BJ (cell line): ENCODE data around the gene SNX24. TPM values are rescaled to one million over a fixed set of nuclear protein-coding genes. Genes with fewer than 3 reads are reported as not detected.
"Not testable (repeated sequence)": the region's sequence is repeated elsewhere in the genome, so short reads cannot be mapped to it uniquely, and the experiment has no call there.

Experiments used
- CTCF ChIA-PET: fragments of 350-600 bp; formaldehyde crosslinking; extraction: SDS; loops from one replicate; lab custom pipeline; 2021; ENCODE audit warnings: antibody characterized with exemption, inconsistent platforms; lab: Yijun Ruan, JAX
- POLR2A ChIA-PET: fragments of 300-600 bp; sonication (Branson Sonifier 250); formaldehyde crosslinking; extraction: SDS; loops from one replicate; lab custom pipeline; 2021; ENCODE audit warnings: antibody characterized with exemption; lab: Charles Lee
- DNase-seq: peaks from one replicate; pipeline ENCODE4 v3.0.0-alpha.2; 2011; ENCODE audit warnings: low read depth
- H3K27me3 ChIP-seq: 2 replicates; pipeline ENCODE4 v1.6.0; 2011; ENCODE audit warnings: low read length; ENCODE audit not compliant: control insufficient read depth, insufficient read depth
- H3K36me3 ChIP-seq: 2 replicates; pipeline ENCODE4 v1.5.1; 2011; ENCODE audit warnings: low read length; ENCODE audit not compliant: control insufficient read depth, insufficient read depth
- H3K4me3 ChIP-seq: 2 replicates; pipeline ENCODE4 v1.5.1; 2011; ENCODE audit warnings: low read depth, mild to moderate bottlenecking, control low read depth, low read length
- CTCF ChIP-seq: IDR thresholded peaks from 2 replicates; pipeline ENCODE4 v1.5.1; 2011; ENCODE audit warnings: low read depth, mild to moderate bottlenecking, control low read depth, inconsistent platforms, low read length, moderate library complexity; ENCODE audit not compliant: insufficient read depth
- polyA plus RNA-seq: library from polyadenylated mRNA; depleted of rRNA; stranded (reverse); fragments of >200 nt; gene quantifications from 2 replicates; pipeline ENCODE4 v1.2.3, GENCODE V29; 2011

SNX24 gene
- polyA plus RNA-seq, 1 experiment, result 6.9 TPM

DNA sequence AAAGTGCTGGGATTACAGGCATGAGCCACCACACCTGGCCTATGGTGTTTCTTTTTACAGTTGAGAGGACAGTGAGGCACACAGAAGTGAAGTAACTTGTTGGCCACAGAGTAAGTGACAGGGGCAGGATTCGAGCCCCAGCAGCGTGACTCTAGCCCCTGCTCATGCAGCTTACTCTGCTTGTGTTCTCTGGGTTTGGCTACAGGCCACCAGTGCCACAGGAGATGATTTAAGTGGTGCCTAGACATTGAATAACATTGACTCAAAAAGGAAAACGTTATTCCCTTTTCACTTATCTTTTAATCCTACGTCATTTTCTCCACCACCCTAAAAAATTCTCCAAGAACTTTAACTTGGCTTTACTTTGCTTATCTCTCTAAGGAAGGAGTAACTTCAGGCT, 61.4 kb downstream of the SNX24 start:
- TF ChIP-seq CTCF, result no peak
- Histone ChIP-seq H3K27me3 (no peaks in the 10 kb centered on the region), H3K4me3 (no peak overlapping the region), H3K36me3 (no peaks in the 10 kb centered on the region)
- CTCF ChIA-PET, result no interaction called here
- POLR2A ChIA-PET, result no interaction called here
- DNase-seq, result peak; percentile 12

DNA sequence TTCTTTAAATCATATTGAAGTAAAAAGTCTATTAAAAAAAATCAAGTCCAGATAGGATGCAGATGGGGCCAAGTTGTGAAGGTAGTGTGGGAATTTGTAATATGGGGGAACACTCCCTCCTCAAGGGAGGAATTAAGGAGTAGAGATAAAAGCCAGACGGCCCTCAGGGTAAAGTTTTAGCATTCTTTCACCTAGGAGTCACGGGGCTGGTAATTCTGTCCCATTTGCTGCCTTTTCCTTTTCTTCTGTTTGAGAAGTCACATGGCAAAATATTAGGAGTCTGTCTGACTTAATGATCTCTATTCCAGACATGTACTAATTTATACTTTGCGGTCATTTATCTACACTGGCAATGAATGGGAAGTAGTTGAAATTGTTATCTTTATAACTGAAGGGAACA, 61.9 kb downstream of the SNX24 start:
- POLR2A ChIA-PET, result no interaction called here
- Histone ChIP-seq H3K36me3 (no peaks in the 10 kb centered on the region), H3K27me3 (no peaks in the 10 kb centered on the region), H3K4me3 (no peak overlapping the region)
- DNase-seq, result peak; percentile 35
- CTCF ChIA-PET, result no interaction called here
- no peak for TF ChIP-seq CTCF

DNA sequence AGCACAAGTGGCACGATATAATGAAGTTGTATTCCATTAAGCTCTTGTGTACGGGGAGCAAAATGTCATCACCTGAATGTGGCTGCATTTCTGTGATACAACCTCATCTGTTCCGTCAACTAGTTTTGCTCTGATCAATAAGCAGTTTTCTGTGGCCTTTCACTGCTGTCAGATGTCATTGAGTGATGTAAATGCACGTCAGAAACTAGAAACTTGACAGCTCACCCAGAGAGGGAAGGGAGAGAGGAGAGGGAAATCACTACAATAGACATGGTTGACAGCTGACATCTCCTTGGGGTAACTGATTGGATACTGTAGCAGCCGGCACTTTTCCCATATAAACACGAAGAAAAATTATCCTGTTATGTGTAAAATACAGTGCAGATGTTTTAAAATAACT, 62.7 kb downstream of the SNX24 start:
- POLR2A ChIA-PET, result no interaction called here

DNA sequence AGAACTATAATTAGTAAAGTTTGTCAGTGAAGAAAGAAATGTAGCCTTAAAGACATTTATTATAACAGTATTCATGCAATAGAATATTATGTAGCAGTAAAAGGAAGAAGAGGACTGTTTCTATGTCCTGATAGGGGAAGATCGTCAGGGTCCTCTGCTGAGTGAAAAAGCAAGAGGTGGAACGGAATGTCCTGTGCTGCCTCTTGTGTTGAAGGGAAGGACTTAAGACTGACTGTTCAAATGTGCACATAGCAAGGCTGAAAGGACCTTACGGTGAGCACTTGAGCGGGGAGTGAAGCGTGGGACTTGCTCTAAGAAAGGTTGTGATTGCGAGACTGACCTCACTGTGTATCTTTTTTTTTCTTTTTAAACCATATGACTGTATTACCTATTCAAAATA, 63.2 kb downstream of the SNX24 start:
- Histone ChIP-seq H3K36me3 (no peaks in the 10 kb centered on the region), H3K4me3 (no peak overlapping the region), H3K27me3 (no peaks in the 10 kb centered on the region)
- no peak for DNase-seq
- CTCF ChIA-PET, result no interaction called here
- no peak for TF ChIP-seq CTCF
- POLR2A ChIA-PET, result no interaction called here

More for the DNA sequence above, 62.7 kb downstream of the SNX24 start:
- no peak for DNase-seq
- Histone ChIP-seq H3K36me3 (no peaks in the 10 kb centered on the region), H3K4me3 (no peak overlapping the region), H3K27me3 (no peaks in the 10 kb centered on the region)
- CTCF ChIA-PET, result no interaction called here
- no peak for TF ChIP-seq CTCF

DNA sequence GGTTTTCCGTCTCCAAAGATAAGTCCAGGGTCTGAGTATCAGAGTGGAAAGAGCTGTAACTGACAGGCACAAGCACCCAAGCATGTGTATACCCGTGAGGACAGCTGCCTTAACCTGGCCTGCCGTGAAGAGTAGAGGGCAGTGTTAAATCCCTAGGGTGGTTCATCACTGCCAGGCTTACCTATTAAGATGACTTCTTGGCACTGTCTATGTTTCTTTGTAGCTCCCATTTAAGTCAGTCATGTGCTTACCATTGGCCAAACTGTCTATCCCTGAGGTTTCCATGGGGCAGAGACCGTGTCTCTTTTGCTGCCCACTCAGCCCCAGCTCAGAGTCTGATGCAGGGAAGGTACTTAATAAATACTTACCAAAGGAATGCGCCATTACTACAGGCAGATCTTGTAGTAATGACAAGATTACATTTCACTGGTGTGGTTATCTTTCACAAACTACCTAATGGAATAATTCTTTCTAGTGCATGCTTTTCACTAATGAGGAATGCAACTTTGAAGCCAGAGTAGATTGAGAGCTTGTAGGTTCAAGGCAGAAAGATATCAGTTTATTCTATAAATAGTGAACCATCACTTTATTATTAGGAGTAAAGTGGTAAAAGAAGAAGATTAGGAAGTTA, 64.2 kb downstream of the SNX24 start:
- POLR2A ChIA-PET, result no interaction called here
- no peak for TF ChIP-seq CTCF
- CTCF ChIA-PET, result no interaction called here
- no peaks in the 10 kb centered on the region for H3K36me3 ChIP-seq
- no peak for DNase-seq
- no peaks in the 10 kb centered on the region for H3K27me3 ChIP-seq
- H3K4me3 ChIP-seq, result no peak overlapping the region

- H3K27me3 ChIP-seq, CTCF ChIA-PET, DNase-seq, POLR2A ChIA-PET, H3K4me3 ChIP-seq, H3K36me3 ChIP-seq: not testable (repeated sequence)
These were observed 68.0 kb downstream of the SNX24 start for GRCh38 chr5:122913436-122913835.
